Mesendoderm (in vitro differentiated cells): Measurements from ENCODE around the gene CHD2.

ENCODE experiments used
- DNase-seq: peaks from one replicate; pipeline ENCODE4 v3.0.0; 2013
- H2AK5ac ChIP-seq: 2 replicates; pipeline ENCODE4 v1.6.1; 2013; ENCODE audit warnings: low read length, inconsistent platforms
- H2BK120ac ChIP-seq: 2 replicates; pipeline ENCODE4 v1.6.1; 2013; ENCODE audit warnings: low read depth, mild to moderate bottlenecking, low read length, moderate library complexity, mixed read lengths
- H2BK15ac ChIP-seq: replicated peaks from 2 replicates; pipeline ENCODE4 v1.6.1; 2013; ENCODE audit warnings: low read depth, mild to moderate bottlenecking, moderate library complexity
- H2BK5ac ChIP-seq: 2 replicates; pipeline ENCODE4 v1.6.1; 2013; ENCODE audit warnings: low read length, inconsistent platforms
- H3K18ac ChIP-seq: 2 replicates; pipeline ENCODE4 v1.6.1; 2013; ENCODE audit warnings: mild to moderate bottlenecking, low read length, mixed read lengths
- H3K23ac ChIP-seq: one replicate; pipeline ENCODE4 v1.6.1; 2013; ENCODE audit warnings: low read length
- H3K27ac ChIP-seq: 2 replicates; pipeline ENCODE4 v1.5.1; 2013; ENCODE audit warnings: low read depth, mild to moderate bottlenecking, inconsistent platforms, low read length, moderate library complexity
- H3K27me3 ChIP-seq: 2 replicates; pipeline ENCODE4 v1.6.1; 2013; ENCODE audit warnings: low read length, control low read depth, mild to moderate bottlenecking, inconsistent platforms; ENCODE audit not compliant: insufficient read depth, poor library complexity
- H3K36me3 ChIP-seq: 2 replicates; pipeline ENCODE4 v1.6.1; 2013; ENCODE audit warnings: low read length, inconsistent platforms; ENCODE audit not compliant: control insufficient read depth, insufficient read depth
- H3K4ac ChIP-seq: one replicate; pipeline ENCODE4 v1.6.1; 2013; ENCODE audit warnings: low read depth, mild to moderate bottlenecking, low read length, moderate library complexity
- H3K4me1 ChIP-seq: 2 replicates; pipeline ENCODE4 v1.6.1; 2013; ENCODE audit warnings: low read depth, low read length, inconsistent platforms; ENCODE audit not compliant: control insufficient read depth
- H3K4me2 ChIP-seq: 2 replicates; pipeline ENCODE4 v1.6.1; 2013; ENCODE audit warnings: low read length
- H3K4me3 ChIP-seq: 2 replicates; pipeline ENCODE4 v1.5.1; 2013; ENCODE audit warnings: mild to moderate bottlenecking, low read length
- H3K56ac ChIP-seq: one replicate; pipeline ENCODE4 v1.6.1; 2013; ENCODE audit warnings: low read length
- H3K79me1 ChIP-seq: 2 replicates; pipeline ENCODE4 v1.6.1; 2013; ENCODE audit warnings: low read length, inconsistent platforms
- H3K79me2 ChIP-seq: 2 replicates; pipeline ENCODE4 v1.6.1; 2013; ENCODE audit warnings: mild to moderate bottlenecking, low read length; ENCODE audit not compliant: control insufficient read depth, insufficient read depth
- H3K9ac ChIP-seq: 2 replicates; pipeline ENCODE4 v1.6.1; 2013; ENCODE audit warnings: low read length, inconsistent platforms
- H4K5ac ChIP-seq: one replicate; pipeline ENCODE4 v1.6.1; 2013; ENCODE audit warnings: low read length
- H4K8ac ChIP-seq: one replicate; pipeline ENCODE4 v1.6.1; 2013; ENCODE audit warnings: low read depth, mild to moderate bottlenecking, control low read depth, low read length, moderate library complexity
- WGBS: extraction: QIAGEN DNeasy Blood & Tissue Kit; methylation state at CpG from one replicate; pipeline ENCODE4 v1.1.7; 2013; ENCODE audit warnings: low lambda C conversion rate, missing lambda C conversion rate; ENCODE audit not compliant: insufficient coverage; ENCODE audit errors: extremely low coverage; 5-methylcytosine and 5-hydroxymethylcytosine counted together

The CHD2 gene

DNA sequence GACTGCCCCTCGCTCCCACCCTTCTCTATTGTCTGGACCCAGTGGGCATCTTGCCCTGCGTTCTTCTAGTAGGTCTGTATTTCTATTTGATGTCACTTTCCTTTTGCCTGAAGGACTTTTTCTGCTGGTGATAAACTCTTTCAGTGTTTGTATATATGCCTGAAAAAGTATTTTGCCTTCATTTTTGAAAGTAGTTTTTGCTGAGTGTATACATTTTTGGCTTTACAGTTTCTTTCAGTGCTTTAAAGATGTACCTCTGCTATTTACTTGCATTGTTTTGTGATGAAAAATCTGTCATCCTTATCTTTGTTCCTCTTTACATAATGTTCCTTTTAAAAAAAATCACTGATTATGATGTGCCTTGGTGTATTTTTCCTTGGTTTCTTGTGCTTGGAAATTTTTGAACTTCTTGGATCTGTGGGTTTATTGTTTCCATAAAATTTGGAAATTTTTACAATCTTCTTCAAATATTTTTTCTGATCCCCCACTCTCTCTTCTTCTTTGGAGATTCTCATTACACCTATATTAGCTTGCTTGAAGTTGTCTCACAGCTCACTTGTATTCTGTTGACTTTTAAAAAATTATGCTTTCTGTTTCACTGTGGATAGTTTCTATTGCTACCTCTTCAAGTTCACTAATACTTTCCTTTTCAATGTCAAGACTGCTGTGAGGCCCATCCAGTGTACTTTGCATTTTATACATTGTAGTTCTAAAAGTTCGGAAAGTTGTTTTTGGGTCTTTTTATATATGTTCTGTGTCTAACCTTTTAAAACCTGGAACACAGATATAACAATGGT is 121.0 kb downstream of the CHD2 start:
- Histone ChIP-seq H2BK120ac (no peak overlapping the region), H3K27me3 (no peaks in the 10 kb centered on the region), H3K79me2 (no peaks in the 10 kb centered on the region), H3K4ac (no peak overlapping the region), H3K18ac (no peak overlapping the region), H2BK5ac (no peak overlapping the region), H3K79me1 (peaks cover 12% of the 10 kb centered on the region), H3K56ac (no peak overlapping the region), H3K4me2 (no peak overlapping the region), H3K27ac (no peak overlapping the region), H2AK5ac (no peak overlapping the region), H4K5ac (no peak overlapping the region), H2BK15ac (no peak overlapping the region), H3K4me3 (no peak overlapping the region), H4K8ac (no peak overlapping the region), H3K36me3 (peaks cover 28% of the 10 kb centered on the region), H3K9ac (no peak overlapping the region), H3K4me1 (no peaks in the 10 kb centered on the region), H3K23ac (no peak overlapping the region)
- no CpG with 5 or more reads among the region's 3 CpGs for WGBS
- no peak for DNase-seq

DNA sequence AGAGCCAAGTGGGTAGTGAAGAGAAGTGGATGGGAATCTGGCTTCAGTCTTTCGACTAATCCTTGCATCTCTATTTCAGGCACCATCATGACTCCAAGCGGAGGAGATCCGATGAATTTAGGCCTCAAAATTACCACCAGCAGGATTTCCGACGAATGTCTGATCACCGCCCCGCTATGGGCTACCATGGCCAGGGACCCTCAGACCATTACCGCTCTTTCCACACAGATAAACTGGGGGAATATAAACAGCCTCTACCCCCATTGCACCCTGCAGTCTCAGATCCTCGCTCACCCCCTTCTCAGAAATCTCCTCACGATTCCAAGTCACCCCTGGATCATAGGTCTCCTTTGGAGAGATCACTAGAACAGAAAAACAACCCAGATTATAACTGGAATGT is 124.2 kb downstream of the CHD2 start:
- no peak overlapping the region for H2BK15ac ChIP-seq
- H3K27me3 ChIP-seq: no peaks in the 10 kb centered on the region
- no peak overlapping the region for H3K23ac ChIP-seq
- H2AK5ac ChIP-seq: no peak overlapping the region
- no peak overlapping the region for H4K5ac ChIP-seq
- H3K4me1 ChIP-seq: no peaks in the 10 kb centered on the region
- no peak overlapping the region for H3K4me3 ChIP-seq
- H3K36me3 ChIP-seq: peaks cover 25% of the 10 kb centered on the region
- H3K9ac ChIP-seq: no peak overlapping the region
- no peak overlapping the region for H3K18ac ChIP-seq
- no peak overlapping the region for H4K8ac ChIP-seq
- peaks cover 17% of the 10 kb centered on the region for H3K79me1 ChIP-seq
- no peak overlapping the region for H3K4ac ChIP-seq
- H3K27ac ChIP-seq: no peak overlapping the region
- no peak overlapping the region for H2BK5ac ChIP-seq
- DNase-seq: no peak
- no peak overlapping the region for H2BK120ac ChIP-seq
- no CpG with 5 or more reads among the region's 10 CpGs for WGBS
- no peak overlapping the region for H3K56ac ChIP-seq
- H3K79me2 ChIP-seq: no peaks in the 10 kb centered on the region
- H3K4me2 ChIP-seq: no peak overlapping the region

DNA sequence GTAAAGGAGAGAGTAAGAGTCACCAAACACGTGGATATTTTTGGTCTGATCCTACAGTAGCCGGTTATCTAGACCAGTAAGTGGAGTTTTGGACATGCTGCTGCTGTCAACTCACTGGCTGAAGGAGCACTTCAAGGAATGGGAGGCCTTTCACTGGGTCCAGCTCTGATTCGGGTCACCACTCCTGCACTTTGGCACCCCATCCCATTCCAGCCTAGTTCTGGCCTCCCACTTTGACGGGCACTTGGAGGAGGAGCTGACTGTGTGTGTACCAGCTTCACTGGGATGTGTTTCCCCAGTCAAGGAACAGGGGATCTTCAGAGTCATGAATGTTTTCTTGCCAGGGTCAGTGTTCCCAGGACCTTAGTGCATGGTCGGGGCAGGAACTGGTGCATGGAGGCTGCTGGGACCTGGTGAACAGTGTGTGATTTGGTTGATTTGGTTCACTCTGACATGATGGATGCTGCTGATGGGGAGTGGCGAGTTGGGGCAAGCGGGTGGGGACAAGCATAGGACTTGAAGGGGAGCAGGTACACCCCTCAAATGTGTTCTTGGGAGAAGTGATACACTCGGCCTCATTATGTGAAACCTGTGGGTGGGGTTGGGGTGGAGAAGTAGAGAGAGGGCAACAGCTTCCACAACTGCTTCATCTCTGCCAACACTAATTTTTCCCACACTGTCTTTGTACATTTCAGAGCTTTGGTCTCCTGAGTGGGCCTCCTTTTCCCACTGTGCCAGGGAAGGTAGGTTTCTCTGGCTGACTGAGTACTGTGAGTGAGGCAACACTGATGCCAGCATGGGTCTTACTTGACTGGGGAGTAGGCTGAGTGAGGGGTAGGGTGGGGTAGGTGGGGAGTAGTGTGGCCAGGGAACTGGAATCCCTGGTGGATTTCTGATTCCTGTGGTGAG is 124.8 kb downstream of the CHD2 start:
- H3K79me2 ChIP-seq: no peaks in the 10 kb centered on the region
- no peak for DNase-seq
- no peak overlapping the region for H2BK5ac ChIP-seq
- no peak overlapping the region for H3K18ac ChIP-seq
- no peak overlapping the region for H2BK120ac ChIP-seq
- no peak overlapping the region for H3K56ac ChIP-seq
- H3K4ac ChIP-seq: no peak overlapping the region
- H2AK5ac ChIP-seq: no peak overlapping the region
- H2BK15ac ChIP-seq: no peak overlapping the region
- H3K79me1 ChIP-seq: peaks cover 17% of the 10 kb centered on the region
- no CpG with 5 or more reads among the region's 8 CpGs for WGBS
- no peak overlapping the region for H4K8ac ChIP-seq
- H3K4me3 ChIP-seq: no peak overlapping the region
- H3K4me2 ChIP-seq: no peak overlapping the region
- no peak overlapping the region for H3K27ac ChIP-seq
- no peaks in the 10 kb centered on the region for H3K27me3 ChIP-seq
- no peaks in the 10 kb centered on the region for H3K4me1 ChIP-seq
- no peak overlapping the region for H3K9ac ChIP-seq
- no peak overlapping the region for H4K5ac ChIP-seq
- H3K36me3 ChIP-seq: peaks cover 24% of the 10 kb centered on the region
- H3K23ac ChIP-seq: no peak overlapping the region

DNA sequence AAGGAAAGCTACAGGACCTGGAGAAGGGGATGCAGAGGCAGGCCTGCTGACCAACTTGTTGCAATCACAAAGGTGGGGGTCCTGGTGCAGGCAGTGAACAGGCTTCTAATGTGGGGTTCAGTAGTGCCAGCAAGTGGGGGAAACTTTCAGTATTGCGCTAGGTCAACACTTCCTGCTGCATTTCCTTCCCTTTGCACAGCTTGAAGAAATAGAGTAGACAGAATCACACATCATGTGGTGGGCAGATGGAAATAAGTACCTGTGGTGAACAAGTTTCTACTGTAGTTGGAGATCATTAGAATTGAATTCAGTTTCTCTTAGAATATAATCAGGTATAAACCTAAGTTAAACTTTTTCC is 125.5 kb downstream of the CHD2 start:
- no CpG with 5 or more reads among the region's 1 CpG for WGBS
- H2BK120ac ChIP-seq: no peak overlapping the region

DNA sequence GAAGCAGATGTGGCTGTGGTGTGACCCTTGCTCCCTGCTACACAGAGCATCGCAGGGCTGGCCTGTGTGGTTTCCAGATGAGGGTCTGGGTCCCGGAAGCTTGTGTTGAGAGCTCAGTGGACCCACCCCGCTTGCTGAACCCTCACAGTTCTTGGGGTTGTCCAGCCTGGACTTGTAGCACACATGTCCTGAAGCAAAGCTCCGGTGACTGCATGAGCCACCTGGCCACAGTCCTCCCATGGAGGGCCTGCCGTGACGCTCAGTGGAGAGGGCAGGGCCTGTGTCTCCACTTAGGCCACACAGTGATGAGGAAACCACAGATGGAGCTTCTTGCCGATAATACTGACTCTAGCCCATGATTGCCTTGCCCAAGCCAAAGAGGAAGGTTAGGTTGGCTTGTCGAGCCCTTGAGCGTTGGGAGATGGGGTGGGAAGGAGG is 126.3 kb downstream of the CHD2 start:
- no peak overlapping the region for H4K8ac ChIP-seq
- no peak overlapping the region for H3K4me3 ChIP-seq
- no peak for DNase-seq
- no peak overlapping the region for H2AK5ac ChIP-seq
- H3K56ac ChIP-seq: no peak overlapping the region
- H3K4me2 ChIP-seq: no peak overlapping the region
- no peak overlapping the region for H2BK5ac ChIP-seq
- no peaks in the 10 kb centered on the region for H3K27me3 ChIP-seq
- H3K9ac ChIP-seq: no peak overlapping the region
- no CpG with 5 or more reads among the region's 9 CpGs for WGBS
- H3K27ac ChIP-seq: no peak overlapping the region
- H2BK120ac ChIP-seq: no peak overlapping the region
- H3K79me2 ChIP-seq: no peaks in the 10 kb centered on the region
- no peak overlapping the region for H3K18ac ChIP-seq
- no peaks in the 10 kb centered on the region for H3K4me1 ChIP-seq
- H3K4ac ChIP-seq: no peak overlapping the region
- H3K23ac ChIP-seq: no peak overlapping the region
- peaks cover 15% of the 10 kb centered on the region for H3K79me1 ChIP-seq
- no peak overlapping the region for H2BK15ac ChIP-seq
- no peak overlapping the region for H4K5ac ChIP-seq
- peaks cover 16% of the 10 kb centered on the region for H3K36me3 ChIP-seq

More for the DNA sequence above, 125.5 kb downstream of the CHD2 start:
- Histone ChIP-seq H3K36me3 (peaks cover 19% of the 10 kb centered on the region), H3K27ac (no peak overlapping the region), H3K4me1 (no peaks in the 10 kb centered on the region), H4K5ac (no peak overlapping the region), H3K4ac (no peak overlapping the region), H4K8ac (no peak overlapping the region), H2AK5ac (no peak overlapping the region), H3K4me3 (no peak overlapping the region), H3K4me2 (no peak overlapping the region), H2BK5ac (no peak overlapping the region), H3K18ac (no peak overlapping the region), H3K79me1 (peaks cover 17% of the 10 kb centered on the region), H2BK15ac (no peak overlapping the region), H3K23ac (no peak overlapping the region), H3K27me3 (no peaks in the 10 kb centered on the region), H3K79me2 (no peaks in the 10 kb centered on the region), H3K56ac (no peak overlapping the region), H3K9ac (no peak overlapping the region)
- DNase-seq: no peak
